Measurements from ENCODE around the gene KRT17.
A peak's percentile ranks its signal among the peaks of the same experiment; 100 is the strongest.

The KRT17 gene

DNA sequence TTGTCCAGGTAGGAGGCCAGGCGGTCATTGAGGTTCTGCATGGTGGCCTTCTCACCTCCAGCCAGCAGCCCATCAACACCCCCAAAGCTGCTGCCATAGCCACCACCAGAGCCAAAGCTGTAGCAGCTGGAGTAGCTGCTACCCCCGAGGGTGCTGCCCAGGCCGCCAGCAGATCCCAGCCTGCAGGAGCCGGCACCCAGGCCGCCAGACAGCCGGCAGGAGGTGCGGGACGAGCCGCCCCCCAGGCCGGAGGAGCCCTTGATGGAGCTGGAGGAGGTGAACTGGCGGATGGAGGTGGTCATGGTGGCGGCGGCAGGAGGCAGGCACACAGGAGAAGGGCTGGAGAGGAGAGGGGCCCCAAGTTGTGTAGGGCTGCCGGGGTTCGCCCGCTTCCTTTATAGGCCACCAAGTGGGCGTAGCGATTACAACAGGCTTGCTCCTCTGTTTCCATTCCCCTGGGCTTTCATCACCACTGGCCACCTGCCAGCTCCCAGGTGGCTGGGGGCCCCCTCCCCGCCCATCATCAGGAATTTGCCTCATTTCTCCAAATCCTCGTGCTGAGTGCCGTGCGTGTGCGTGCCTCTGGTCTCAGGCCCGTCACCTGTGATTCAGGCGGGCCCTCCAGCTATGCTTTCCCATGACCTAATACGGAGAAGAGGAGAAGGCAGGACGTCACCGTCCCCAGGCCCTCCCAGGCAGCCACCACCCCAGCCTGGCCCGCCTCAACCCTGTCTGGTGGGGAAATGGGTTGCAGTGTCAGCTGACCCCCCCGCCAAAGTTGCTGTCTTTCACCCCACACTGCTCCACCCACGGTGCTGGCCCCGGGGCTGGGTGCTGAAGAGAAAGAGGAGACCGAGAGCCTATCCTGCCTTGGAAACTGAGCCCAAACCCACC, at the start of gene KRT17:
KRT17 (minus strand) TSS at position 368 of the 894 bp plus-strand sequence; CDS start at position 302, 66 bp downstream.
- no peak for DNase-seq

DNA sequence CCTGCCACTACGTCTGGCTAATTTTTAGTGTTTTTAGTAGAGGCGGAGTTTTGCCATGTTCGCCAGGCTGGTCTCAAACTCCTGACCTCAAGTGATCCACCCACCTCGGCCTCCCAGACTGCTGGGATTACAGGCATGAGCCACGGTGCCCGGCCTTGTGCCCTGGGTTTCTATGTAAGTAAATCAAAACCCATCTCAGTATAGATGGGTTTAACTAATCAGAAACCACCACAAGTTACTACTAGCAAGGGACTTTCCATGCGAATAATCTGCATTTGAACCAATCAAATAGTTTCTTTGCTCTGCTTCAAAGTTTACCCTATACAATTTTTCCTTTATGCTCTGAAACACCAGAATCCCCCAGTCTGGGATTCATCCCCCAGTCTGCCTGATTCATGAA, 47.8 kb upstream of the KRT17 start:
- no peak for DNase-seq

DNA sequence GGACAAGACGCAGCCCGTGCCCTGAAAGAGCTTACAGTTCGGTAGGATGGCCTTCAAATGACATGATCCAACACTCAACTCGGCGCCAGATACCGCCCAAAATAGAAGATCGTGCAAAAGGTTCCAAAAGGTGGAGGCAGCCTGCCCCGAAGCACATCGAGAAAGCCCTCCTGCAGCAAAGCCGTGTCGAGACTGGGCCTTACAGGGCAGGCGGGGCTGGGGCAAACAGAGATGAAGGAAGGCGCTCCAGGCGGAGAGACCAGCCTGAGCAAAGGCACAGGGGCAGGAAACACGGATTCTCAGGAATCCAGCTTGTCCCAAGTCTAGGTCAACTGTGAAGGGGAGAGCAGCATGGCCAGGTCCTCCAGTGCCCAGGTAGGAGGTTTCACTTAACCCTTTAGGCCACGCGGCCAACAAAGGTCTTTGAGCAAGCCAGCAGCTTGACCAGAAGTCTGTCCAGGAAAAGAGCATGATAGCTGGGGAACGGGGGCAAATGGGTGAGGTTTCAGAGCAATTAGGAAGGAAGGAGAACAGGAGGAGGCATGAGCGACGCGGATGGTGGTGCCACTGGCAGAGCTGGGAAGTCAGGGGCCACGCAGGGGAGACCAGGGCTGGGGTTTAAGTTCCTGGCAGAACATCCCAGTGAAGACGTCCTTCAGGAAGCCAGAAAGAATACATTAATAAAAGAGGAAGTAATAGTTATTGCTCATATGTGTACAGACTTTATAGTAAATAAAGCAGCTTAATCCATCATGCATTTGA, 43.1 kb upstream of the KRT17 start:
- no peak for DNase-seq

DNA sequence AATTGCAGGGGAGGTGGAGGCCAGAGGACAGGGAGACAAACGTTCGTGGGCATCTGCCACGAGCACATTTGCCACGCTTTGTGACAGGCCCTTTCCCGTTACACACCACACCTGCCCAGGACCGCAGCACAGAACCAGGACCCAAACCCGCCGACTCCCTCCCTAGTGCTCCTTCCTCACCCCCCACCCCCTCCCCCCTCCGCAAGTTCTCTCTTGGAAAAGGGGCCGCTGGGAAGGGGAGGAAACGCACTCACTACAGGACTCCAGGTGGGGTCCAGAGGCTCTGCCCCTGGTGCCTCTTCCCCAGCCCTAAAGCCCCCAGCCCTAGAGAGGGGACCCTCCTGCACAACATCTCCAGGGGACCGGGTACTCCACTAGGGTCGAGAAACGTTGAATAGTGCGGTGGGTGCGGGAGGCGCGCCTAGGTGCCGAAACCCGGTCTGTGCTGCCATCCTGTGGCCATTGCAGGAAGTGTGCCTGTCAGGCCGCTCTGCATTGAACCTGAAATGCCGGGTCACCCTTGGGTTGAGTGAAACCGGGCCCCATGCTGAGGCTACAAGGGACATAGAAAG, 42.4 kb upstream of the KRT17 start:
- peak; percentile 80 for DNase-seq

GRCh38 chr17:41666237-41666641, 41.9 kb upstream of the KRT17 start:
- DNase-seq: peak; percentile 43

DNA sequence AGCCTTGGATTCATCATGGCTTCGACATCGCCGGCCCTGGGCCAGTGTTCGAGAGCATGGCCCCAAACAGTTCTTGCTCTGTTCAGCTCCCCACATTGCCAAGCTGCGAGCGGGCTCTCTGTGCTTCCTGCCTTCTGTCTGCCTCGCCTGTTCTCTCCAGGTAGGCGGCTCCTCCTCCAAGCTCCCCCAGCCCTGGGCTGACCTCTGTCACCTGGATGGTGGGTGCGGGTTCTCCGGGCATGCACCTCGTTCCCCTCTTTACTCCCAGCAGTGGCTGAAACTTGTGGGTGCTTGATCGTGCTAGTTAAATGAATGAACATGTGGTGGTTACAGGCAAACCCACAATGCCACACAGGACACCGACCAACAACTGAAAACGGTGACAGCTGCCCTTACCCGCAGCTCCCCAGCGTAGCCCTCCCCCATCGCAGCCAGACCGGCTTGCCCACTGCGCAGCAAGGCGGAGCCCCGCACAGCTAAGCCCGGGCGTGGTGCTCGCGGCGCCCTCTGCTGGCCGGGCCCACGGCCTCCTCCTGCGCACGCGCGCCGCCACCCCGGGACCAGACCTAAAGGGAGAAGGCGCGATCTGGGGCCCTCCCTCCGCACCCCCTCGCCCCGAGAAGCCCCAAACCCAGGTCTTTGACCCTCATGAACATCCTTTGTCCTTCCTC, 41.3 kb upstream of the KRT17 start:
- peak; percentile 81 for DNase-seq

- DNase-seq: no peak
Observed at GRCh38 chr17:41664587-41665565, 40.5 kb upstream of the KRT17 start.

DNA sequence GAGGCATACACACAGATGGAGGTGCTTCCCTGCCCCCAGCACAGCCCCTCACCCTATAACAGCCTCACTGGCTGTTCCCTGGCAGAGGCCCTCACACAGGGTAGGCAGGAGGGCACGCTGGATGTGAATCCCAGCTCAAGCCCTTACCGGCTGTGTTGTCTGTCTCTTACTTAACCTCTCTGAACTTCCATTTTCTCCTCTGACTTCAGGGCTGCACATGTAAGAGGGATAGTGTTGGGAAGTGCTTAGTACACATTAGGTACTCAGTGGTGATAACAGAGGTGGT, 39.7 kb upstream of the KRT17 start:
- no peak for DNase-seq

DNA sequence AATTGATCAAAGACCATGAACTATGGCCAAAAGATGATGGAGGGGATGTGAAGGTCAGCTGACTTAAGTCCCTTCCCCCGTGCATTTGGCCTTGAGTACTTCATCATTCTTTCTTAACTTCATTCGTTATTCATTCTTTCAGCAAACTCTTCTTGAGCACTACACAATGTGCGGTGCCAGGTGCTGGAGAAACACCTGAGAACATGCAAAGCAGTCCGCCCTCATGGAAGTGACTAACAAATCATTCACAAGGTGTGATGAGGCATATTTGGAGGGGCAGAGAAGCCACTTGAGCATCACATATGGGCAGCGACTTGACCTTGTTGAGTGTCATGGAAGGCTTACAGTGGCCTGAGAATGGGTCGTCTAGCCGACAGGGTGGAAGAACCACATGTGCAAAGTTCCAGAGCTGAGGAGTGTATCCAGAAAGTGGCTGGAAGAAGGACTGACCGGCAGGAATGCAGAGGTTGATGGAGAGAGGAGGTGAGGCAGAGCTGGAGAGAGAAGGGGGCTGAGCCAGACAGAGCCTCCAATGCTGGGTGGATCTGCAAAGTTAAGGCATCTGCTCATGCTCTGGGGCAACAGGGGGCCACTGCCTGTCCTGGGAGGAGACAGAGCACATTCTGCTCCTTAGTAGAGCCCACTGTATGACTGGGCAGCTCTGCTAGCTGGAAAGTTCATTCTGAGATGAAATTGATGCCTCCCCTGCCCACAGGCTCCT, 39.2 kb upstream of the KRT17 start:
- DNase-seq: no peak

DNA sequence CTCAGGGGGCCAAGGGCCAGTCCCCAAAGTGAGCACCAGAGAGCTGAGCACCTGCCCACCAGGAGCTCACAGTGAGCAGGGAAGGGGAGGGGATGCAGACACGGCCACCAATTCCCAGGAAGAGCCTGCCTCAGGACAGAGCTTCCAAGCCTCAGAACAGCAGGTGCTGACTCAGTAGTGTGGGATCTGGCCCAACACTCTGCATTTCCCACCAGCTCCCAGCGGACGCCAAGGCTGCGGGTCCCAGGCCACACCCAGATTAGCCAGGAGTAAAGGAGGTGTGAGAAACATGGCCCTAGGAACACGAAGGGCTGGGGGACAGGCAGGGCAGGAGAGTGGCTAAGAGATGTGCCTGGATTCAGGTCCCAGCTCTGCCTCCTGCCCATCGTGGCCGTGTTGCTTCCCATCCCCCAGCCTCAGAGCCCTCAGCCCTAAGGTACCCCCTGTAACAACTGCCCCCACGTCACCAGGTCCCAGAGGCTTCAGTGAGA, 35.9 kb upstream of the KRT17 start:
- no peak for DNase-seq

- DNase-seq: no peak
Observed at GRCh38 chr17:41659427-41660212, 35.2 kb upstream of the KRT17 start.

GRCh38 chr17:41658846-41659245, 34.5 kb upstream of the KRT17 start:
- DNase-seq: no peak

DNA sequence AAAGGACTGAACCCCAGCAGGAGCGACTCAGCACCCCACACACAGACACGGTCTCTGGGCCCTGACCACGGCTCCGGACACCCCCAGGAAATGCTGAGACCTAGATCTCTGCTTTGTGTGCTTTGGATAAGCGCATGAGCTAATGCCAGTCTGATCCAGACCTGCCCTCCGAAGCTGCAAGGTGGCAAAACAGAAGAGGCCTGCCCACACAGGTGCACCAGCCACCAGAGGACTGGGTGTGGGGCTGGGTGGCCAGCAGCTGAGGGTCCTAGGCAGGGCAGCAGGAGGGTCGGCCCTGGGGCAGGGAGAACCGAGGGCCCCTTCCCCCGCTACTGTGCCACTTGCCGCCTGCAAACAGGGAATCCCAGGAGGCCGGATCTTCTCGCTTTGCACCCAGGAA, 33.6 kb upstream of the KRT17 start:
- DNase-seq: no peak

DNA sequence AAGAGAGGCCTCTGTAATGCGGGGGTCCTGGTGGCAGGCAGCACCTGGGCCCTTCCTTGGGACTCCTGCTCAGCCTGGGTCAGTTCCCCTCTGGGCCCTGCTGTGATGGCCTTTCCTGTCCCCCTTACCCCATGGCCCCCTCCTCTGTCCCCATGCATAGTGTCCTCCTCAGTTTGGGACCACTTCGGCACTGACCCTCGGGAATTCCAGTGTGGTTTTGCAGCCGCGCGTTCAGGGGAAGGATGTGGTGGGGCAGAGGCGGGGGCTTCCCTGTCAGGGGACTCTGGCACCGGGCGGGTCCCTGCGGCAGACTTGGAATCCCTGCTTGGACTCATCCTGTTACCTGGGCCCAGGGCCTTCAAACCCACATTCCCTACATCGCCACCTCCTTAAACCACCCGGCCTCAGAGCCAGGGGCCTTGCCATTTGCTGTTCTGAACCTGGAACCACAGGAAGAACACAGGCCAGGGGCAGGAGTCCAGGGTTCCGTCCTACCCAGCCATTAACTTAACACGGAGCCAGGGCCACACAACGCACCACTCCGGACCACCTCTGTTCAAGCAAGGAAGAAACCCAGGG, 32.9 kb upstream of the KRT17 start:
- no peak for DNase-seq

GRCh38 chr17:41656249-41657023, 32.1 kb upstream of the KRT17 start:
- no peak for DNase-seq

DNA sequence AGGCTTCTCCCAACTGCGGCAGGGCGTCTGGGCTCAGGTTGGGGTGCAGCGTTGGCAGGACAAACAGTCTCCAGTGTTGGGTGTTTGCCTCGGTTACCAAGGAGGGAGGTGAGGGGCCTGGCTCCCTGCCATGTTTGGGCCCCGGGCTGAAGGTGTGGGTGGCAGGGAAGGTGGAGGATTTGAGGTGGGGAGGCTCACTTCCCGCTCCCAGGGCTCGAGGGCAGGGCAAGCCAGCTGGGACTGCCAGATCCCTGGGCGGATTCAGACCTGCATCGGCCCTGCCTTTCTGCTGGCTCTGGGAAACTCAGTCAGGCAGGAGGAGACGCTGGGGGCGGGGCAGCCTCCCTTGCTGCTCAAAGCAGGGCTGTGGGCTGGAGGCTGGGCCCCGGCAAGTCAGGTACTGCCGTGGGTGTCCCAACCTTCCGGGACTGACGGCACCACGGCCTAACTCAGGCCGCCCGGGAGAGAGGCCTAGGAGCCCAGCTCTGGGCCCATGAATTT, 31.3 kb upstream of the KRT17 start:
- no peak for DNase-seq

DNA sequence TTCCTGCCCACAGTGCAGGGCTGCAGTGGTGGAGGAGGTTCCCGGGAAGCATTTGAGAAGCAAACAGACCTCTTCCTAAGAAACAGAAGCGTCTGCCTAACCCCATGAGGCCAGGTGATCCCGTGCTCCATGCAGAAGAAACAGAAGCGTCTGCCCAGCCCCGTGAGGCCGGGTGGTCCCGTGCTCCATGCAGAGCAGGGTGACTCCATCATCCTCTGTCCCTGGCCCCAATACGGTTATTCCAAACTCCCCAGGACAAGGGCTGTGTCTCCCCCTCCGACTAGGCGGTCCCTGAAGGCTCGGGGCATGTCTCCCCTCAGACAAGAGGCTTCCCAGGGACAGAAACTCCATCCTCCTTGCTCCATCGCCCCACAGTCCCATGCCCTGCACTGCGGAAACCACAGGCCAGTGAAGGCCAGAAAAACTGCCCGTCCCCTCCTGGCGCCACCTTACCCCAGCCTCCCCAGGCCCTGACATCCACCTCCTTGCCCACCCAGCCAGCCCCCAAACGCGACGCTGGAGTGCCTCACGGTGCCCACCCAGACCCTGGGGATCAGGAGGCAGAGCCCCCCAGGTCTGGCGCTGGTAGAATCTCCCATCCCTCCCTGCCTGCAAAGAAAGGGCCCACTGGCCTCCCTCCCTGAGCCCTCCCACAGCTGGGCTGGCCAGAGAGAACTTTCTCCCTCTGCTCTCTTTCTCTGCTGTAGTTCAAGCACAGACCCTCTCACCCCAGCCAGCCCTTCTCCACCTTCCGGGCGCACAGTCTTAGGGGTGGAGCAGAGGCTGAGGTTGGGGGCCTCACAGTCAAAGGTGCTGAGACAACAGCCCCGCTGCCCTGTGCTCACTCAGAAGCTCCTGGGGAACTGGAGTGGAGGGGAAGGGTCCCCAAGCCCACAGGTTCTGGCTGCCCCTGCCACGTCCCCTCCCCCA, 30.6 kb upstream of the KRT17 start:
- no peak for DNase-seq

All from activated CD4-positive, alpha-beta T cell treated with anti-CD3 and anti-CD28 coated beads for 1 hour (primary cell).